GM10847 (cell line): ENCODE results near the gene NR2C1.

Experiments
- POLR2A ChIP-seq: IDR thresholded peaks from 2 replicates; pipeline ENCODE4 v1.6.1; 2011; ENCODE audit not compliant: insufficient read length; ENCODE audit errors: extremely low read depth

The NR2C1 gene

GRCh38 chr12:95096852-95097251 is 23.4 kb upstream of the NR2C1 start:
- no peak for TF ChIP-seq POLR2A

GRCh38 chr12:95096378-95096777 is 23.0 kb upstream of the NR2C1 start:
- no peak for TF ChIP-seq POLR2A

GRCh38 chr12:95089462-95089861 is 16.0 kb upstream of the NR2C1 start:
- TF ChIP-seq POLR2A, result no peak

GRCh38 chr12:95088379-95088778 is 15.0 kb upstream of the NR2C1 start:
- no peak for TF ChIP-seq POLR2A

GRCh38 chr12:95085612-95086011 is 12.2 kb upstream of the NR2C1 start:
- TF ChIP-seq POLR2A, result no peak

- no peak for TF ChIP-seq POLR2A
Measured at GRCh38 chr12:95083938-95084337, 10.5 kb upstream of the NR2C1 start.

- TF ChIP-seq POLR2A, result no peak
Measured at GRCh38 chr12:95083471-95083870, 10.1 kb upstream of the NR2C1 start.

- no peak for TF ChIP-seq POLR2A
Measured at GRCh38 chr12:95077341-95077740, 3.9 kb upstream of the NR2C1 start.

GRCh38 chr12:95074766-95075165 is 1.3 kb upstream of the NR2C1 start:
- no peak for TF ChIP-seq POLR2A

GRCh38 chr12:95073698-95074520 is 491 bp upstream of the NR2C1 start:
- no peak for TF ChIP-seq POLR2A

- no peak for TF ChIP-seq POLR2A
Measured at GRCh38 chr12:95070378-95070777, 3.0 kb downstream of the NR2C1 start.

- TF ChIP-seq POLR2A, result no peak
Measured at GRCh38 chr12:95066091-95066855, 7.1 kb downstream of the NR2C1 start.

- TF ChIP-seq POLR2A, result no peak
Measured at GRCh38 chr12:95060951-95061350, 12.5 kb downstream of the NR2C1 start.

- TF ChIP-seq POLR2A, result no peak
Measured at GRCh38 chr12:95059984-95060383, 13.4 kb downstream of the NR2C1 start.

GRCh38 chr12:95057424-95057823 is 16.0 kb downstream of the NR2C1 start:
- no peak for TF ChIP-seq POLR2A

- TF ChIP-seq POLR2A, result no peak
Measured at GRCh38 chr12:95055057-95055456, 18.4 kb downstream of the NR2C1 start.
